ENCODE measurements around the gene KHDRBS1.

GRCh38 chr1:32044234-32044633 is 30.6 kb downstream of the KHDRBS1 start:
- TF ChIP-seq CTCF (conservative IDR thresholded peaks at IDR 0.05 in 1 of 2, IDR thresholded peaks at IDR 0.05 in 1 of 2; ENCODE audit: extremely low read depth in 1 of 2, insufficient read depth in 1 of 2, low read depth in 1 of 2, low read length in 2 of 2) (no peak), EZH2 (IDR thresholded peaks at IDR 0.05; ENCODE audit: borderline replicate concordance, low read length) (no peak)
